RWPE2 (cell line): ENCODE results near the gene TYW1.
A peak's percentile ranks its signal among the peaks of the same experiment; 100 is the strongest.
"Not testable (repeated sequence)": the region's sequence is repeated elsewhere in the genome, so short reads cannot be mapped to it uniquely, and the experiment has no call there.

Experiments
- ATAC-seq: fragments of 200-7000 bp; cut with Tn5 transposase; 3 replicates; pipeline ENCODE4 v1.9.1; 2021; ENCODE audit warnings: low read depth
- DNase-seq: peaks from one replicate; pipeline ENCODE4 v3.0.0-alpha.2; 2020; ENCODE audit warnings: low spot score
- H3K27ac ChIP-seq: fragments of 450-650 bp; 2 replicates; pipeline ENCODE4 v1.5.1; 2017; ENCODE audit warnings: mild to moderate bottlenecking; ENCODE audit not compliant: poor library complexity, severe bottlenecking
- H3K27me3 ChIP-seq: fragments of 250-450 bp; sonication (Bioruptor Pico); 2 replicates; pipeline ENCODE4 v1.5.1; 2021; ENCODE audit warnings: mild to moderate bottlenecking, moderate library complexity; ENCODE audit not compliant: insufficient read depth, poor library complexity, severe bottlenecking
- H3K36me3 ChIP-seq: fragments of 250-450 bp; sonication (Bioruptor Pico); 2 replicates; pipeline ENCODE4 v1.5.1; 2020; ENCODE audit warnings: low read depth, mild to moderate bottlenecking, moderate library complexity
- H3K4me1 ChIP-seq: fragments of 250-450 bp; sonication (Bioruptor Pico); 2 replicates; pipeline ENCODE4 v1.5.1; 2021; ENCODE audit warnings: mild to moderate bottlenecking, moderate library complexity; ENCODE audit not compliant: insufficient read depth, poor library complexity, severe bottlenecking
- H3K4me3 ChIP-seq: fragments of 250-450 bp; sonication (Bioruptor Pico); 2 replicates; pipeline ENCODE4 v1.5.1; 2021; ENCODE audit warnings: mild to moderate bottlenecking, moderate library complexity; ENCODE audit not compliant: severe bottlenecking
- H3K9me3 ChIP-seq: fragments of 250-450 bp; sonication (Bioruptor Pico); 2 replicates; pipeline ENCODE4 v1.5.1; 2021; ENCODE audit warnings: mild to moderate bottlenecking, moderate library complexity; ENCODE audit not compliant: severe bottlenecking

The TYW1 gene

GRCh38 chr7:67135617-67136486 lies 139.2 kb downstream of the TYW1 start:
- H3K4me1 ChIP-seq = peaks cover 10% of the 10 kb centered on the region
- H3K4me3 ChIP-seq, H3K36me3 ChIP-seq, H3K9me3 ChIP-seq, DNase-seq, H3K27me3 ChIP-seq: not testable (repeated sequence)
- peak overlapping the region; percentile 64 for H3K27ac ChIP-seq
- ATAC-seq = peak; percentile 68

- H3K9me3 ChIP-seq, H3K27me3 ChIP-seq, H3K36me3 ChIP-seq, H3K4me3 ChIP-seq, DNase-seq: not testable (repeated sequence)
- Histone ChIP-seq H3K27ac (peak overlapping the region; percentile 64), H3K4me1 (peaks cover 10% of the 10 kb centered on the region)
- ATAC-seq = peak; percentile 94
Measured at GRCh38 chr7:67137489-67137888, 140.9 kb downstream of the TYW1 start.

GRCh38 chr7:67139876-67140275 lies 143.2 kb downstream of the TYW1 start:
- H3K4me3 ChIP-seq, H3K27me3 ChIP-seq, DNase-seq, ATAC-seq, H3K36me3 ChIP-seq, H3K9me3 ChIP-seq, H3K27ac ChIP-seq: not testable (repeated sequence)
- peaks cover 10% of the 10 kb centered on the region for H3K4me1 ChIP-seq

GRCh38 chr7:67141001-67141400 lies 144.4 kb downstream of the TYW1 start:
- H3K4me1 ChIP-seq = peaks cover 10% of the 10 kb centered on the region
- H3K4me3 ChIP-seq, DNase-seq, H3K27me3 ChIP-seq, H3K36me3 ChIP-seq, ATAC-seq, H3K27ac ChIP-seq, H3K9me3 ChIP-seq: not testable (repeated sequence)

GRCh38 chr7:67143091-67143786 lies 146.6 kb downstream of the TYW1 start:
- not testable (repeated sequence) for ATAC-seq, H3K27me3 ChIP-seq, H3K9me3 ChIP-seq, H3K4me1 ChIP-seq, H3K36me3 ChIP-seq, DNase-seq, H3K27ac ChIP-seq, H3K4me3 ChIP-seq

- not testable (repeated sequence) for H3K27me3 ChIP-seq, H3K4me1 ChIP-seq, DNase-seq, H3K36me3 ChIP-seq, H3K9me3 ChIP-seq, ATAC-seq, H3K27ac ChIP-seq, H3K4me3 ChIP-seq
Measured at GRCh38 chr7:67145581-67146193, 149.1 kb downstream of the TYW1 start.

GRCh38 chr7:67149131-67149530 lies 152.5 kb downstream of the TYW1 start:
- H3K4me3 ChIP-seq, H3K27ac ChIP-seq, H3K27me3 ChIP-seq, DNase-seq, H3K4me1 ChIP-seq, H3K9me3 ChIP-seq, ATAC-seq, H3K36me3 ChIP-seq: not testable (repeated sequence)

GRCh38 chr7:67154374-67154773 lies 157.7 kb downstream of the TYW1 start:
- not testable (repeated sequence) for H3K36me3 ChIP-seq, H3K27ac ChIP-seq, DNase-seq, ATAC-seq, H3K9me3 ChIP-seq, H3K4me1 ChIP-seq, H3K4me3 ChIP-seq, H3K27me3 ChIP-seq

GRCh38 chr7:67156064-67156463 lies 159.4 kb downstream of the TYW1 start:
- not testable (repeated sequence) for H3K9me3 ChIP-seq, ATAC-seq, H3K27ac ChIP-seq

GRCh38 chr7:67163285-67163684 lies 166.7 kb downstream of the TYW1 start:
- not testable (repeated sequence) for ATAC-seq, DNase-seq, H3K27ac ChIP-seq

More at GRCh38 chr7:67156064-67156463, 159.4 kb downstream of the TYW1 start:
- H3K4me3 ChIP-seq, H3K4me1 ChIP-seq, H3K27me3 ChIP-seq, DNase-seq, H3K36me3 ChIP-seq: not testable (repeated sequence)

GRCh38 chr7:67171151-67171550 lies 174.5 kb downstream of the TYW1 start:
- not testable (repeated sequence) for H3K4me1 ChIP-seq, H3K4me3 ChIP-seq, H3K27ac ChIP-seq, H3K9me3 ChIP-seq, H3K36me3 ChIP-seq, DNase-seq, H3K27me3 ChIP-seq, ATAC-seq

More at GRCh38 chr7:67163285-67163684, 166.7 kb downstream of the TYW1 start:
- H3K36me3 ChIP-seq, H3K4me3 ChIP-seq, H3K9me3 ChIP-seq, H3K4me1 ChIP-seq, H3K27me3 ChIP-seq: not testable (repeated sequence)
